Adipose tissue (tissue), 3 donors: ENCODE results near the gene ADGRG6. TPM values are rescaled to one million over a fixed set of nuclear protein-coding genes. Genes with fewer than 3 reads are reported as not detected.

ENCODE experiments used
- H3K27ac ChIP-seq: one replicate; pipeline ENCODE4 v1.5.1; 2013; ENCODE audit warnings: low read depth, low read length
- WGBS, 3 donors: extraction: QIAGEN DNeasy Blood & Tissue Kit; methylation state at CpG; one replicate each; pipeline ENCODE4 v1.1.7; 2013; 5-methylcytosine and 5-hydroxymethylcytosine counted together
- polyA plus RNA-seq, 3 donors: library from polyadenylated mRNA; stranded (reverse); fragments of 200-250 nt; gene quantifications; one replicate each; pipeline ENCODE4 v1.2.3, GENCODE V29; 2013
- donor health status: healthy with polysubstance abuse.
- donor health status: Bipolar disorder and iron deficiency.
- donor health status: healthy.

Gene ADGRG6
- polyA plus RNA-seq, 3 donors, result 1.3 to 2.8 (median 1.9) TPM

- no peak overlapping the region for H3K27ac ChIP-seq
- 22 to 30% (median 24%) methylated on average over 1 of the region's 1 CpG for WGBS, 3 donors
Measured at GRCh38 chr6:142482249-142482648, 180.4 kb downstream of the ADGRG6 start.

DNA sequence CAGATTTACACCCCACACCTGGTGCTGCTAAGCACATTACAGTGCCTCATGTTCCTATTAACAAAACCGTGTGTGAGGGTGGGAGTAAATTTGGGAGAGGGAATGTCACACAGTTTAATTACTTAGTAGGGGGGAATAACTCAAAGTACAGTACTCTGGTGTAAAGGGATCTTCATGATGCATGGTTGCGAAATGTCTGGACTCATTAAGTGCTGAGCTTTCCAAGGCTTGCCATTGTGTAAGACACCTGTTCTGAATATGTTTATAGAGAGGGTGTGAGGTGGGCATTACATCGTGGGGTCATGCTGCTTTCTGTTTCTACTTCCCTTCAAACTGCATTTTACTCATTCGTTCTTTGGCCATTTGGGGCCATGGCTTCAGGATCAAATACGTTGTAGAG lies 181.2 kb downstream of the ADGRG6 start:
- 66 to 71% (median 68%) methylated on average over 5 of the region's 5 CpGs for WGBS, 3 donors
- no peak overlapping the region for H3K27ac ChIP-seq

GRCh38 chr6:142485256-142485655 lies 183.4 kb downstream of the ADGRG6 start:
- 79 to 88% (median 83%) methylated on average over 2 of the region's 2 CpGs for WGBS, 3 donors
- H3K27ac ChIP-seq, result no peak overlapping the region

DNA sequence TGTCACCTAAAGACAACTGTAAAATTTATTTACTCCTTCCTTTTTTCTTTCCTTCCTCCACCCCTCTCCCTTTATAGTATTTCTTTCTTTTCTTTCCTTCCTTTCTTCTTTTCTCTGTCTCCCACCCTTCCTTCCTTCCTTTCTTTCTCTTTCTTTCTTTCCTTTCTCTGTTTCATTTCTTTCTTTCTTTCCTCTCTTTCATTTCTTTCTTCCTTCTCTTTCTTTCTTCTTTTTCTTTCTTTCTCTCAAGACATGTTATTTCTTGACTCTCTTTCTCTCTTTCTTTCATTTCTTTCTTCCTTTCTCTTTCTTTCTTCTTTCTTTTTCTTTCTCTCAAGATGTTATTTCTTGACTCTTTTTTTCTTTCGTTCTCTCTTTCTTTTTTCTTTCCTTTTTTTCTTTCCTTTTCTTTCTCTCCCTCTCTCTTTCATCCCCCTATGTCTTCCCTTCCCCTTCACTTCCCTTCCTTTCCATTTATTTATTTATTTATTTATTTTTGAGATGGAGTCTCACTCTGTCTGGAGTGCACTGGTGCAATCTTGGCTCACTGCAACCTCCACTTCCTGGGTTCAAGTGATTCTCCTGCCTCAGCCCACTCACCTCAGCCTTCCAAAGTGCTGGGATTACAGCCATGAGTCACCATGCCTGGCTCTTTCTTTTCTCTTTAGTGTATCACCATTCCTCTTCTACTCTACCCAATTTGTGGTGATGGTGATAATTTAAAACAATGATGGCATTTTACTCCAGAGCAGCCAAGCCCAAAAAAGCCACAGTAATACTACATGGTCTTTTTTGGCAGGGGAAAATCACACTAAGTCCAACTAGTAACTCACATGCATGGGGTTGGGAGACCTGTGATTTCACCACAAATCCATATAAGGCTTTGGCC lies 188.2 kb downstream of the ADGRG6 start:
- WGBS, 3 donors, result 83 to 87% (median 85%) methylated on average over 1 of the region's 1 CpG
- H3K27ac ChIP-seq, result no peak overlapping the region

Other genes with a start within 250 kb of the ADGRG6 start
- gene GJE1, start 169.1 kb upstream of the ADGRG6 start, polyA plus RNA-seq, result not detected
- gene NMBR, start 154.9 kb upstream of the ADGRG6 start, polyA plus RNA-seq, result under 1 TPM in 2 of 3 donors, not detected in 1; 0.03 to 0.06 TPM
- gene VTA1, start 154.7 kb upstream of the ADGRG6 start, polyA plus RNA-seq, result 10 to 100 TPM; 14.0 to 31.4 (median 22.2) TPM